HL-60 (cell line): ENCODE results near the gene DIP2B.

ENCODE experiments used
- GABPA ChIP-seq: IDR thresholded peaks from 2 replicates; pipeline ENCODE4 v1.6.1; 2012; ENCODE audit warnings: low read depth
- POLR2AphosphoS5 ChIP-seq: IDR thresholded peaks from 2 replicates; pipeline ENCODE4 v1.6.1; 2012; ENCODE audit warnings: low read depth
- SPI1 ChIP-seq: IDR thresholded peaks from 2 replicates; pipeline ENCODE4 v1.6.1; 2012; ENCODE audit warnings: low read depth, mild to moderate bottlenecking, borderline replicate concordance
- TF ChIP-seq, protein P1 (sequence below): IDR thresholded peaks from one replicate; pipeline ENCODE4 v1.5.1; 2011; ENCODE audit warnings: low read length, control low read depth, inconsistent platforms; ENCODE audit not compliant: insufficient read depth
- TF ChIP-seq, protein P2 (sequence below): IDR thresholded peaks from 2 replicates; pipeline ENCODE4 v1.6.1; 2012; ENCODE audit warnings: low read depth; ENCODE audit not compliant: insufficient replicate concordance

DNA sequence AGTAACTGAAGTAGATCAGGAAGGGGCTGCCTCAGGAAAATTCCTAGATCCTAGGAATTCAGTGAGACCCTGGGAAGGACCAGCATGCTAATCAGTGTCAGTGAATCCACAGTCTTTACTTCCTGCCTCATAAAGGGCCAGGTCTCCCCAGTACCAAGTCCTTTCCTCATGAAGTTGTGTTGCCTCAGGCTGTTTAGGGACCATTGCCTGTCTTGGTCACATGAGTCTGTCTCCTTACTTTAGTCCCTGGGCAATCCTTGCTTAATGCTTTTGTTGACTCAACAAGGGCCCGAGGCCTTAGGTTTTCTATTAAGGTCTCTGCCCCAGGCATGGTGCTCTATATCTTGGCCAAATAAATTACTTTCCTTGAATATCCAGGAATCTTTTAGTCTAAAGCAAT, 243.0 kb downstream of the DIP2B start:
- TF ChIP-seq, protein P1, sequence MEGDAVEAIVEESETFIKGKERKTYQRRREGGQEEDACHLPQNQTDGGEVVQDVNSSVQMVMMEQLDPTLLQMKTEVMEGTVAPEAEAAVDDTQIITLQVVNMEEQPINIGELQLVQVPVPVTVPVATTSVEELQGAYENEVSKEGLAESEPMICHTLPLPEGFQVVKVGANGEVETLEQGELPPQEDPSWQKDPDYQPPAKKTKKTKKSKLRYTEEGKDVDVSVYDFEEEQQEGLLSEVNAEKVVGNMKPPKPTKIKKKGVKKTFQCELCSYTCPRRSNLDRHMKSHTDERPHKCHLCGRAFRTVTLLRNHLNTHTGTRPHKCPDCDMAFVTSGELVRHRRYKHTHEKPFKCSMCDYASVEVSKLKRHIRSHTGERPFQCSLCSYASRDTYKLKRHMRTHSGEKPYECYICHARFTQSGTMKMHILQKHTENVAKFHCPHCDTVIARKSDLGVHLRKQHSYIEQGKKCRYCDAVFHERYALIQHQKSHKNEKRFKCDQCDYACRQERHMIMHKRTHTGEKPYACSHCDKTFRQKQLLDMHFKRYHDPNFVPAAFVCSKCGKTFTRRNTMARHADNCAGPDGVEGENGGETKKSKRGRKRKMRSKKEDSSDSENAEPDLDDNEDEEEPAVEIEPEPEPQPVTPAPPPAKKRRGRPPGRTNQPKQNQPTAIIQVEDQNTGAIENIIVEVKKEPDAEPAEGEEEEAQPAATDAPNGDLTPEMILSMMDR = no peak
- TF ChIP-seq POLR2AphosphoS5 (no peak), GABPA (no peak), SPI1 (no peak)
- TF ChIP-seq, protein P2, sequence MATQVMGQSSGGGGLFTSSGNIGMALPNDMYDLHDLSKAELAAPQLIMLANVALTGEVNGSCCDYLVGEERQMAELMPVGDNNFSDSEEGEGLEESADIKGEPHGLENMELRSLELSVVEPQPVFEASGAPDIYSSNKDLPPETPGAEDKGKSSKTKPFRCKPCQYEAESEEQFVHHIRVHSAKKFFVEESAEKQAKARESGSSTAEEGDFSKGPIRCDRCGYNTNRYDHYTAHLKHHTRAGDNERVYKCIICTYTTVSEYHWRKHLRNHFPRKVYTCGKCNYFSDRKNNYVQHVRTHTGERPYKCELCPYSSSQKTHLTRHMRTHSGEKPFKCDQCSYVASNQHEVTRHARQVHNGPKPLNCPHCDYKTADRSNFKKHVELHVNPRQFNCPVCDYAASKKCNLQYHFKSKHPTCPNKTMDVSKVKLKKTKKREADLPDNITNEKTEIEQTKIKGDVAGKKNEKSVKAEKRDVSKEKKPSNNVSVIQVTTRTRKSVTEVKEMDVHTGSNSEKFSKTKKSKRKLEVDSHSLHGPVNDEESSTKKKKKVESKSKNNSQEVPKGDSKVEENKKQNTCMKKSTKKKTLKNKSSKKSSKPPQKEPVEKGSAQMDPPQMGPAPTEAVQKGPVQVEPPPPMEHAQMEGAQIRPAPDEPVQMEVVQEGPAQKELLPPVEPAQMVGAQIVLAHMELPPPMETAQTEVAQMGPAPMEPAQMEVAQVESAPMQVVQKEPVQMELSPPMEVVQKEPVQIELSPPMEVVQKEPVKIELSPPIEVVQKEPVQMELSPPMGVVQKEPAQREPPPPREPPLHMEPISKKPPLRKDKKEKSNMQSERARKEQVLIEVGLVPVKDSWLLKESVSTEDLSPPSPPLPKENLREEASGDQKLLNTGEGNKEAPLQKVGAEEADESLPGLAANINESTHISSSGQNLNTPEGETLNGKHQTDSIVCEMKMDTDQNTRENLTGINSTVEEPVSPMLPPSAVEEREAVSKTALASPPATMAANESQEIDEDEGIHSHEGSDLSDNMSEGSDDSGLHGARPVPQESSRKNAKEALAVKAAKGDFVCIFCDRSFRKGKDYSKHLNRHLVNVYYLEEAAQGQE = no peak
